ENCODE results near the gene ASCL1.

ASCL1 gene

GRCh38 chr12:102951841-102952240 lies 5.6 kb upstream of the ASCL1 start:
- DNase-seq (ENCODE audit: low spot score): no peak

DNA sequence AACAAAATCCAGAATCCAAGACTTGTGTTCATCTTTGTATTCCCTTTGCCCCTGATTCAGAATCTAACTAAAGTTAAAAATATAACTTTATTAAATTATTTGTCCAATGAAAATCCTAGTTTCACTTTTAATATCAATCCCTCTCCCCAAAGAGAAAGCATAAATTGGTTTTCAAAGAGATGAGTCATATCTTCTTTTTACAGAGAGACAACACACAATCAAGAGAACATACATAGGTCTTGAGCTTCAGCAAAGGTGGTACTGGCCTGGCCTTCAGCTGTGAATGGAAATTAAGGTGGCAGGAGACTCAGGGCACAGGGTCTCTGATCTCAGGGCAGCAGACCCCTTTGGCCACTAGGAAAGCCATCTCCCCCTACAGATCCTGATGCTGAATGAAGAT lies 4.3 kb upstream of the ASCL1 start:
- no peak for DNase-seq (ENCODE audit: low spot score)

DNA sequence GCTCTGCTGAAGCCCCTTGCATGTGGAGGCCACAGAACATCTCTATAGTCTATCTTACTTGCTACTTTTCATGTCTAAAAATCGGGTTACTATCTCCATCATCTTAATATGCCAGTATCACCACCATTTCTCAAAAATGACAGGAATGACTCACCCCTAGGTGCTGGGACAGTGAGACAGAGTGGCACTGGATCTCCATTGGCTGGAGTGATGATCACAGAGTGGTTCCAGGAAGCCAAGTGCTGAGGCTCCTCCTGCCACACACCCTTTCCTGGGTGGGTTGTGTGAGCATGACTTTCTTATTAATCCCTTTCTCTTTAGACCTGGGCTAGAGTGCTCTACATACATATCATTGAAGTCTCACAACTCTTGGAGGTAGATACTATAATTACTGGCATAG lies 3.3 kb upstream of the ASCL1 start:
- DNase-seq (ENCODE audit: low spot score): no peak

DNA sequence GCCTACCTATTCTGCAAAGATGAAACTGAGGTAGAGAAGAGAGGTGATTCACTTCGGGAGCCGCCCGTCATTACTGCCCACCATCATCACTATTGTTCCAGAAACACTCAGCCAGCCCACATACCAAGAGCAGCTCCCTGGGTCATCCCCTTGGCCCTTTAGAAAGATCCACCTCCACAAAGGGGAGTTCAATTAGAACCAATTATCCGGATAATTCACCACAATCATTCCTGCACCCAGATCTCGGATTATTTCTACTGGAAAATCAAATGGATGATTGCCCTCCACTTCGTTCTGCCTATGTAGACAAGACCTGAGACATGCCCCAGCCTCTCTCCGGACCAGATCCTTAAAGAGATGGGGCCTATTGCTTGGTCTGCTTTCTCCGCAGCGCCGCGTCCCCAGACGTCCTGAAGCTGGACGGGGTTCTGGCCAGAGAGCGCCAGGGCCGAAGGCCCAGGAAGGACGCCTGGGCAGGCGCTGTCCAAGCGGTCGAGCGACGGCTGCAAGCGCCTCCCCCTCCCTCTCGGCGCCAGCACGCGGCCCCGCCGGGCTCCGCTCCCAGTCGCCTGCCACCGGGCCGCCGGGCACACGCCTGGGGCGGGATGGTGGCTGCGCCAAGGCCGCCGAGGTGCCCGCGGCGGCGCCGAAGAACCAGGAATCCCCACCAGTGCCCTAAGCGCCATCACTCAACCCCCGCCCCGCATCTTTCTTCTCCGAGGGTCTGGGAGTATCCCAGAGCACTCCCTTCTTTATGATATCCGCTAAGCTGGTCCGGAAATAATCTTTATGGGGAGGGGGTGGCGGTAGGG lies 1.3 kb upstream of the ASCL1 start:
- DNase-seq (ENCODE audit: low spot score): no peak

DNA sequence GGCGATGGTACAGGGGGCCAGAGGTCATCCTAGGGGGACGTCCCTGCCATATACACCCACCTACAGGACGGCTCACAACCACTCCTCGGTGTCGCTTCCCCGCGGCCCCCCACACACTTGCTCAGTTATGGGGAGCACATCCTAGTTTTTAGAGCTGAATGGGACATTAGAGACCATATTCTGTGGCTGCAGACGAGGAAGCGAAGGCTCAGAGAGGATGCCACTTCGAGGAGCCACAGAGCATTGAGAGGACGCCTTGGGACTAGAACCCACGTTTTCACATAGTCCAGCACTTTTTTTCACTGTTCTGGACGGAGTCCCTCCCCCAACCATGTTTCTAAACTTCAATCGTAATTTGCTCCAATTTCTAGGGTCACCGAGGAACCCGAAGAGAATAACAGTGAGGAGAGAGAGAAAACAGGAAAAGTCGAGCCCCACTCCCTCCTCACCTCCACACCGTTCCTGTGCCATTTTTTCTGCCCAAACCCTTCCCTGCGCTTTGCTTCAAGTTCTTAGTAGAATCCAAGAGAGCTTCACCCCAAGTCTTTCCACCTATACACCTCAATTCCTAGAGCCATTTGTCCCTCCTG lies 641 bp upstream of the ASCL1 start:
- no peak for DNase-seq (ENCODE audit: low spot score)

GRCh38 chr12:102958073-102958829 lies 777 bp downstream of the ASCL1 start:
- no peak for DNase-seq (ENCODE audit: low spot score)

DNA sequence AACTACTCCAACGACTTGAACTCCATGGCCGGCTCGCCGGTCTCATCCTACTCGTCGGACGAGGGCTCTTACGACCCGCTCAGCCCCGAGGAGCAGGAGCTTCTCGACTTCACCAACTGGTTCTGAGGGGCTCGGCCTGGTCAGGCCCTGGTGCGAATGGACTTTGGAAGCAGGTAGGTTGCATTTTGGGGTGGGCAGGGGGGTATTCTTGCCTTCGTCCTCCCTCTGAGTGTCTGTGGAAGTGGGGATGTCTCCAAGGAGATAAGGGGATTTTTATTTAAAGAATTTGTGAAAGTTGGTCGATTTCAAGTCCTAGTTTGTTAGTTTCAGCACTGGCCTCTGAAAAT lies 1.3 kb downstream of the ASCL1 start:
- DNase-seq (ENCODE audit: low spot score): no peak

- DNase-seq (ENCODE audit: low spot score): no peak
Measured at GRCh38 chr12:102959391-102959790, 1.9 kb downstream of the ASCL1 start.

DNA sequence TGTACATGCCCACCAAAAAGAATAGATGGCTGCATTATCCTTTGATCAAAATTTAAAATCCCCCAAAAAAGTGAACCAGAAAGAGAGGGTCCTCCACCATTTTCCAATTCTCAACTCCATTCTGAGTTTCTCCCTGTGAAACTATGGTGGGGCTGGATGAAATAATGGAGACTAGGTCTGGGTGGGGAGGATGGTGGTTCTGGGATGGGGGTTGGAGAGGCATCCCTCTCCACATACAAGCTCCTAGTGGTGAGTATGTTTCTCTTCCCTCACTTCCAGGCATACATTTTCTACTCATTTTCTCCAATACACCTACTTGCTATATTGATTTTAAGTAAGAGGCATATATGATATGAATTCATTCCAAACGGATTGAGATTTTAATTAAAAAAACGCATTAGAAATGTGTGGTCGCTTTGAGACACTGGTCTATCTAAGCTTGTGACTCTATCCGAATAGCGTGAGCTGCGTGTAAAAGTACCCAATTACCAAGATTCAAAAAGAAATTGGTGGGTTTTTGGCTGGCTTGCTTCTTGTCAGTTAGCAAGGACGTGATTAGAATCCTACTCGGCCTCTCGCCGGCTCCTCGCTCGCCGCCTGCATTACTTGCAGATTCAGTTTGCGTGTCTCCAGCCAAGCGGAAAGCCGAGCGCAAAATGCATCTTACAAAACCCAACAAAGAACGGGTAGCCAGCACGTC lies 3.4 kb downstream of the ASCL1 start:
- DNase-seq (ENCODE audit: low spot score): no peak

DNA sequence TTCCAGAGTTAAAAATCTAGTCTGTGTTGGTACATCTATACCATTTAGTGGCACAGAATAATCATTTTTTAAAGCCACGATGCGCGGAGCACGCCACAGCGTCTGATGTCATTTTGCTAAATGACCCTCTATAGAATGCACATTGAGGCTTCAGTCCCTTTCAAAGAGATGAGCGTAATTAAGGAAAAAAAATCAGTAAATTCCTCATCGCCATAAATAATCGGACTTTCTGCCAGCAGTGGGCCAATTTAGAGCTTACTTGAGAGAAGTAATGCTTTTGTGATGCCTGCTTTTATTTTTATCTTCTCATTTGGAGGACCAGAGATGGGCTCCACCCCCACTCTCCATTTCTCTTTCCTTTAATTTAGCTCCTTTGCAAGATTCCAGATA lies 4.0 kb downstream of the ASCL1 start:
- DNase-seq (ENCODE audit: low spot score): no peak

DNA sequence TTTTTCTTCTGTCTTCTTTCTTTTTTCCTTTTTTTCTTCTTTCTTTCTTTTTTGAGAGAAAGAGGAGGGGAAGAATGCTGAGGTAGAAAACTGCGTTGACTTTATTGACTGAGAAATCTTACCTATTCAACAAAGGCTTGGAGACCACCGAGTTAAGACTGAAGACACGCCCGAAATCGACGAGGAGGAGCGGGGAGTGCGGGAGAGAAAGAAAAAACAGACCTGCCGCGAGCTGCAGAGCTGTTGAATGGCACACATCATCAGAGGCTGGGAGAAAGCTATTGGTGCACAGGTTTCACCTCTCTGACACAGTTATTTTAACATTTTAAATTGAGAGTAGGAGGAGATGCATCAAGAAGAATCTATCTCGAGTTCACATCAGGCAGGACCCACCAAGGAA lies 5.1 kb downstream of the ASCL1 start:
- DNase-seq (ENCODE audit: low spot score): no peak

GRCh38 chr12:102962986-102963385 lies 5.5 kb downstream of the ASCL1 start:
- DNase-seq (ENCODE audit: low spot score): no peak

- no peak for DNase-seq (ENCODE audit: low spot score)
Measured at GRCh38 chr12:102963796-102964195, 6.3 kb downstream of the ASCL1 start.

DNA sequence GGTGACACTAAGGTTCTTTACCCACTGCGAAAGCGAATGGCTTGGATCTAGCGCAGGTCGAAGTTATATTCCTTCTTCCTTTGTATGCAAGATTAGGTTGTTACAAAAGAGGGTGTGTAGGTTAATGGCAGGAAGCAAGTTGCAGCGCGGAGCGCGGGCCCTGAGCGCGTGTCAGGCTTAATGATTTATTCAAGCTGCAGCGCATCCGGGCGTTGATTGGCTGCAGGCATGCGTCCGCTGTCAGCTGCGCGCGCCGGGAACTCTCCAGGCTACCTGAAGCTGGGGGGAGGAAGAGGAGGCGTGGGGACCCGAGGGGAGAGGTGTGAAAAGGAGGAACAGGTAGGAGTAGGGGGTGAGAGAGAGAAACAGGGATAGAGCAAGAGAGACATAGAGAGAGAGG lies 7.4 kb downstream of the ASCL1 start:
- DNase-seq (ENCODE audit: low spot score): peak; percentile 81

GRCh38 chr12:102965281-102966155 lies 8.0 kb downstream of the ASCL1 start:
- DNase-seq (ENCODE audit: low spot score): no peak

GRCh38 chr12:102966200-102966863 lies 8.9 kb downstream of the ASCL1 start:
- no peak for DNase-seq (ENCODE audit: low spot score)

DNA sequence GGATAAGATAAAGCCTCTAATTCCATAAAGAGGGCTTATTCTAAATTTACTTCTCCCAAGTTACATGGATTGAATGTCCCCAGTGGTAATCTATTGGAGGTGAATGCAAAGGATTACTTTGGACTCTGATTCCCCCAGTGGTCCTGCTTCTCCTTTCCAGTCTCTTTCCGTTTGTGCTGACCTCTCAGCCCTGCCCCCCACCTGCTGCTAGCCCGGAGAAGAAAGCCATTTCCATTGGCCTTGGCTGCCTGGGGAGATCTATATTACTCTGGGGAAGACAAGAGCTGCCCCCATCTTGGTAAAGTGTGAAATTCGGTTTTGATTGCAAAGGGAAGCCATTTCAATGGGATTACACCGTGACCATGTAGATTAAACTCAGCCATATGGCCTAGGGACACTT lies 13.3 kb downstream of the ASCL1 start:
- no peak for DNase-seq (ENCODE audit: low spot score)

DNA sequence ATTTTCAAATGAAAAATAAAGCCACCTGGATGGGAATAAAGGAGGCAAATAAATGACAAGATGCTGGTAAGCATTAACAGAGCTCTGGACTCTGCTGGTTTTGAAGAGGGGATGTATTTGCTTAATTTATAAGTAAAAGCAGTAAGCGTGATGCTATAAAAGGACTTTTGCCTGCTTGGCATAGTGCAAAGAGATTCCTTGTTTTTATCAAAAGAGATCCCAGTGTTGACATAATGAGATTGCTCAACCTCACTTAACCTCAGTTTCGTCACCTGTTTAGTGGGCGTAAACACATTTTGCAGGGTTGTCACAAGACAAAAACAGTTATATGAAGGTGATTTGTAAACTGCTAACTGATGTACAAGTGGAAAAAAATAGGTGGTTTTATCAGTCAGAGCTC lies 13.8 kb downstream of the ASCL1 start:
- no peak for DNase-seq (ENCODE audit: low spot score)

DNA sequence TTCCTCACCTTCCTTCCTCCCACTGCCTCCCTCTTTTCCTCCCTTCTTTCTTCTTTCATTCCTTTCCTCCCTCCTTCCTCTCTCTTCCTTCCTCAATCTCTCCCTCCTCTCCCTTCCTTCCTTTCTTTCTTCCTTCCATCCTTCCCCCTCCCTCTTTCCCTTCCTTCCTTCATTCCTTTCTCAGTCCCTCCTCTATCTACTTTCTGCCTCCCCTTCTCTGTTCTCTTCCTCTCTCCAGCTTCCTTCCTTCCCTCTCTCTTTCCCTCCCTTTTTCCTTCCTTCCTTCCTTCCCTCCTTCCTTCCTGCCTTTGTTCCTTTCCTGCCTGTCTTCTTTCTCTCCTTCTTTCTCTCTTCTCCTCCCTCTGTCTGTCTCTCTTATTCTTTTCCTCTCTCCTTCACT lies 16.1 kb downstream of the ASCL1 start:
- DNase-seq (ENCODE audit: low spot score): no peak

GRCh38 chr12:102976609-102977280 lies 19.3 kb downstream of the ASCL1 start:
- DNase-seq (ENCODE audit: low spot score): no peak
